Tibial nerve (tissue), 4 donors: Measurements from ENCODE around the gene ANO6.

Experiments
- CTCF ChIP-seq, 5 experiments: fragments of 200-600 bp in 3 of 5; fragments of 450-650 bp in 2 of 5; sonication (generic) in 3 of 5; IDR thresholded peaks; one replicate each; pipeline ENCODE4 v1.5.1; 2016 to 2019; ENCODE audit warnings: antibody characterized with exemption in 5 of 5, mild to moderate bottlenecking in 3 of 5, moderate library complexity in 2 of 5
- EP300 ChIP-seq, 2 donors: sonication (generic); formaldehyde crosslinking; IDR thresholded peaks; one replicate each; pipeline ENCODE4 v1.6.1; 2017; ENCODE audit warnings: antibody characterized with exemption in 2 of 2, mild to moderate bottlenecking in 1 of 2

DNA sequence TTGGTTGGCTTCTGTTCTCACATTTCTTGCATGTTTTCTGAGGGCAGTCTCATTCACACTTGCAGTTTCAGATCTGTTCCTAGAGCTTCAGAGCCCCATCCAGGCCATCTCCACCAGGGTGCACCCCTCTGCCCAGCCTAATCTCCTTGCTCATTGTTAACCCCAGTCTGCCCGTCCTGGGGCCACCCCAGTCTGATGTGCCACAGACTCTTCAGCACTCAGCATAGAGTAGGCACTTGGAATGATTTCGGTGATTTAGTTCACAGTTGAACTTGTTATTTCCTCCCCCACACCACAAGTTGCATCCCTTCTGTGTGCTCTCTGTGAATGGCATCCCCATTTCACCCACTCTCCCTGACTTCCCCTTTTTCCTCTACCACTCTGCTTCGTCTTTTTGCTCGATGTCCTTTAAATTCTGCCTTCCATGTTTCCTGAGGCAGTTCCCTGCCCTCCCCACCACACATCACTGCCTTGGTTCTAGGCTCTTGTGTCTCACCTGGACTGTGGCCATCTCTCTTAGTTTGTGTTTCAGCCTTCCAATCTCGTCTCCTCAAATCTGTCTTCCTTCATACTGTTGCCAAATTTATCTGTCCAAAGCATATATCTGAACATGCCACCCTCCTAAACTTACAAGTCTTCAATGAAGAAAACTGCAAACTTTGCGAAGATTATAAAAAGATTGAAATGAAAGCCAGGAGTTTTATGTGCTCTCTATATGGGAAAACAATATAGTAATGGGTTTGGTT is 41.5 kb downstream of the ANO6 start:
- TF ChIP-seq EP300 (IDR thresholded peaks at IDR 0.05): no peak
- TF ChIP-seq CTCF (IDR thresholded peaks at IDR 0.05): no peak
